KOPT-K1 (cell line): ENCODE measurements around the gene CFAP90.

ENCODE experiments used
- H3K27ac ChIP-seq: fragments of 200-600 bp; sonication (generic); 2 replicates; pipeline ENCODE4 v1.5.1; 2016; ENCODE audit warnings: antibody characterized with exemption, mild to moderate bottlenecking, low read depth, low read length; ENCODE audit not compliant: poor library complexity, severe bottlenecking
- H3K36me3 ChIP-seq: fragments of 200-600 bp; sonication (generic); 2 replicates; pipeline ENCODE4 v1.5.1; 2017; ENCODE audit warnings: antibody characterized with exemption, mild to moderate bottlenecking, low read length, moderate library complexity; ENCODE audit not compliant: insufficient read depth
- H3K9me3 ChIP-seq: fragments of 200-600 bp; sonication (generic); 2 replicates; pipeline ENCODE4 v1.5.1; 2017; ENCODE audit warnings: antibody characterized with exemption, low read length, mild to moderate bottlenecking; ENCODE audit not compliant: insufficient read depth, poor library complexity, severe bottlenecking

Gene CFAP90

DNA sequence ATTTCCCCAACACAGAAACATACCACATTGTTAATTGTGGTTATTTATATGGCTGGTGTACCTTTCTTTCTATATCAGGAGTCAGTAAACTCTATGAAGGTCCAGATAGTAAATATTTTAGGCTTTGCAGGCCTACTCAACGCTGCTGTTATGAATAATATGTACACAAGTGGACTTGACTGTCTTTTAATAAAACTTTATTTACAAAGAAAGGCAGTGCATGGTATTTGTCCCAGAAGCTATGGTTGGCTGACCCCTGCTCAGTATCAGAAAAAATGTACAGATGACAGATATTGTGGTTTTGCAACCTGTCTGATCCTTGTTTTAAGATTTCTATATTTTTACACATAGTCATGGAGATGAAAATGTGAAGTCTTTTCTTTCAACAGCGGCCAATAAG lies 23.7 kb upstream of the CFAP90 start:
- Histone ChIP-seq H3K36me3 (peaks cover 65% of the 10 kb centered on the region), H3K9me3 (no peaks in the 10 kb centered on the region), H3K27ac (no peak overlapping the region)

DNA sequence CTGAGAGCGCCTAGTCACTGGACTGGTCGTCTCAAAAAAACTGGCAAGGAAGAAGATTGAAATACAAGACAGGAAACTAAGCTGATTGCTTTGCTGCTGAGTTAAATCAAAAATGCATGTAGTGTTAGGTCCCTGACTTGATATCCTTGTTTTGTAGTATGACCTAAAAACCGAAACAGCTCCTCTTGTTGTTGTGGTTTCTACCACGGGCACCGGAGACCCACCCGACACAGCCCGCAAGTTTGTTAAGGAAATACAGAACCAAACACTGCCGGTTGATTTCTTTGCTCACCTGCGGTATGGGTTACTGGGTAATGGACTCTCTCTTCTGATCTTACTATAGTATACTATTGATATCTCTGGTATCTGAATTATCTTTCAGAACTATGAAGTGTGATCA lies 22.3 kb upstream of the CFAP90 start:
- Histone ChIP-seq H3K9me3 (no peaks in the 10 kb centered on the region), H3K36me3 (peaks cover 51% of the 10 kb centered on the region), H3K27ac (no peak overlapping the region)

DNA sequence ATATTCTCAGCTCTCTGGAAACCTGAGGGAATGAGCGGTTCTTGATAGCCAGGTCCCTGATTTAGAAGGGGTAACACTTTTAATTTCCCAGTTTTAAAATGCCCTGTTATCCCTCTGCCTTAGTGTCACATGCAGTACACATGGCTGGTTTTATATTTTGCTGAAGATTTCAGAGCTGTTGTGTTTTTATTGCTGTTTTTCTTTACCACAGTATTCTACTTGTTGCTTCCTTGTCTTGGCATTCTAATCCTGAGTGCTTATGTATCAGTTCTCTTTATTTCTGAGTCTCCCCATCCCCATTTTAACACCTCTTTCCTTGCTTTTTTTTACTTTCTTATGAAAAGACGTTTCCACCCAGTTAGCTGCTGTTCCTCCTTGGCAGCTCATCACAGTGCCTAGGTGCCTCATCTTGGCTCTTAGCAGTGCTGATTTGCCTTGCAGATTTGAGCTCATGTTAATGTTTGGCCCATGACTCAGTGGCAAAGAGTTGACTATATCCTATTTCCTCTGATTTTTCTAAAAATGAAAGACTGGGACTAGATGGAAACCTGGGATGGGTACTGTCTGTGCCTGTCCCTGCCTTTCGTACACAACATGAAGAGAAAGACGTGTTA lies 21.7 kb upstream of the CFAP90 start:
- Histone ChIP-seq H3K9me3 (no peaks in the 10 kb centered on the region), H3K27ac (no peak overlapping the region), H3K36me3 (peaks cover 45% of the 10 kb centered on the region)

DNA sequence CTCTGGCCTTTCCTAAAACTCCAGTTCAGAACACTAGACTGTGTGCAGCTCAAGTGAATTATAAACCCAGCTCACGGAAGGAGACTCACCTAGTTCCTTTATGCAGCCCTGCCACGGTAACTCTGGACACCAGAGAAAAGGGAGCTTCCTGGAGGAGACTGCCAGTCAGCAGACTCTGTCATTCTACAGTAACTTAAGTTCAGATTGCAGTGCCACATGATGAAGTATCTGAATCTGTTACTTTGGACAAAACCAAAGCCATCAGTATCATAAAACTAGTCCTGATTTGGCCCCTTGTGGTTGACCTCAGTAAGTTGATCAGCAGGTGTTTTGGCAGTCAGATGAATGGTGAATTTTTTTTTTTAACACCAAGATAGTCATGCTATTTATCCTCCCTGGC lies 20.7 kb upstream of the CFAP90 start:
- Histone ChIP-seq H3K9me3 (no peaks in the 10 kb centered on the region), H3K27ac (no peak overlapping the region)

DNA sequence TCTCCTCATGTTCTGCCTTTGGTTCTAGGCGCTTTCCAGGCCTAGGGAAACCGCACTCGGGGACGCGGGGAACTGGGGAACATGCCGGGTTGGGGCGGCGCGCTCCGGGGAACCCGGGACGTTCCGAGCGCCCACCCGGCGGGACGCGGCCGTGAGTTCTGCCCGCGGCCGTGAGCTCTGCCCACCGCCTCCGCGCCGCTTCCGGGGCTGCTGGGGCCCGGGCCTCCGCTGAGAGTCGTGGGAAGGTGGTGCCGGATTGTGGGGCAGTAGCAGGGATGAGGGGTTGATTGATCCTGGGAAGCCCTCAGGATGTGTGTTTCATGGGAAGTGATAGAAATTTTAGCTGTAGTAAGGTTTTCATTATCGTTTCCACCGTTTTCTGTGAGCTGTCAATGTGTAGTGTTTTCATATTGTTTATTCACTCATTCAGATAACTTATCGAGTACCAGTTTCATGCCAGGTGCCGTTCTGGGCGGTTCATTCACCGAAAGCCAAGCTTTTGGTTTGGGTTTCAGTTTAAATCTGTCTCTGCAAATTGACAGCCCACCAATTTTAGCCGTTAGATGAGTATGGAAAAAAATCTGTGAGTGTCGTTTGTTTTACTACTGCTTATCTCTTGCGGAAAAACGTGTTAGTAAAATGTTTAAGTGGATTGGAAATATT lies 18.7 kb upstream of the CFAP90 start:
- Histone ChIP-seq H3K9me3 (no peaks in the 10 kb centered on the region), H3K27ac (peak overlapping the region; percentile 73), H3K36me3 (peaks cover 43% of the 10 kb centered on the region)

More for the DNA sequence above, 20.7 kb upstream of the CFAP90 start:
- H3K36me3 ChIP-seq: peaks cover 41% of the 10 kb centered on the region

DNA sequence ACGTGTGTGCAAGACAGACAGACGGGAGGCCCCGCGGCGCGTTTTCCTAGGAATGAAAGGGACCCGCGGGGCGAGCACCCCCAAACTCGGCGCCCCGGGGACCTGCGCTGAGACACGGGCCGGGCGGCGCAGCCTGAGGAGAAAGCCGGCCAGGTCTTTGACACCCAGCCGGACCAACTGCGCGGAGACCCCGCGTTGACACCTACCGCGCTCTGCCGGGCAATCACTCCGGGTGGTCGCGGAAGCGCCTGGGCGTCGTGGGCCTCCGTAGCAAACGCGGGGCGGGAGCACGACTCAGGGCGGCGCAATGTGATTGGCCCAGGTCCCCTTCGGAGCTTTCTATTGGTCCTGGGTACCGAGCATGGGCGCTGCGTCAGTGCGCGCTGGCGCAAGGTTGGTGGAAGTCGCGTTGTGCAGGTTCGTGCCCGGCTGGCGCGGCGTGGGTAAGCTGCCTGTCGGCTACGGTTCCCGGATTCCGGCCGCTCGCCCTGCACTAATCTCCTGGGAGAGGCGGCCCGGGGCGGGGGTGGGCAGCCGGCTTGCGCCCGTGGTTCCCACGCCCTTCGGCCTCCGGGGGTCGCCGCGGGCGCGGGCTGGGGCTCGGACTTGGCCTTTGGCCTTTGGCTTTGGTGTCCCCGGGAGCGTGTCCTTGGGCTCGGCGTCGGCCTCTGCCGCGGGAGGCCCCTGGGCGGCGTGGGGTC lies 18.0 kb upstream of the CFAP90 start, which contains the start of the genes FASTKD3 and MTRR:
Gene FASTKD3, minus strand, starts transcription at position 259 of the 701 bp plus-strand sequence. CDS start 948 bp downstream, outside the sequence.
Gene MTRR, plus strand, starts transcription at position 376 of the 701 bp plus-strand sequence. CDS start 1,647 bp downstream, outside the sequence.
- Histone ChIP-seq H3K36me3 (peaks cover 41% of the 10 kb centered on the region), H3K27ac (peak within 1 kb of the TSS; percentile 73)

DNA sequence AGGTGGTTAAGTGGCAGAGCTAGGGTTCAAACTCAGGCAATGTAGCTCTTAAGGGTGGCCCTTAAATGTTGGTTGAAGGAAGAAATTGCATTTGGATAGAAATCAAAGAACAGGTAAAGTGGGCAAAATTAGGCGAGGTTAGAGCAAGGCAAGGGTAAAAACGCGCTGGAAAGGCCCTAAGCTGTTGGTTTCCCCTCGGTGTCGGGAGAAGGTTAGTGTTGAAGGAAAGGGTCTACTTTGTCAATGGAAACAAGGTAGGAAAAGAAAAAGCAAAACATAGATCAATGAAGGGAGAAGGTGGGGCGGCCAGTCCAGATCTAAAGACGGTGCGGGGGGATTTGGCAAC lies 17.5 kb upstream of the CFAP90 start:
- H3K27ac ChIP-seq: peak overlapping the region; percentile 73
- peaks cover 42% of the 10 kb centered on the region for H3K36me3 ChIP-seq
- no peaks in the 10 kb centered on the region for H3K9me3 ChIP-seq

More for the DNA sequence above, 18.0 kb upstream of the CFAP90 start, which contains the start of the genes FASTKD3 and MTRR:
- no peaks in the 10 kb centered on the region for H3K9me3 ChIP-seq

DNA sequence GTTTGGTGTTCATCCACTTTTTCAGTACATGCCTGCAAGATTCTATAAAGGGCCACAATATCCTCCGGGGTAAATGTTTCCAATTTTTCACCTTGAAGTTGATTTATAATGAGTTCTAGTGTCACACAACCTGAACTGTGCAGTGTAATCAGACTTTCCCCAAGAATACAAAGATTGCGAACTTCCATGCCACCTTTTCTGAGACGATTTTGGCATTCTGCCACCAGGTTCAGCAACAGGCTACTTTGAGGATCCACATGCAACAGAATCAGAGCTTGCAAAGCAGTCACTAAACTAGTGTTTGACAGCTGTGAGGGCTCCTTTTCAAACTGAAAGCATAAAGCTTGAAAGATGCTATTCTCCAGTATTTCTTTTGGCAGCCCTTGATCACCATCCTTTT lies 16.3 kb upstream of the CFAP90 start:
- Histone ChIP-seq H3K36me3 (peaks cover 47% of the 10 kb centered on the region), H3K9me3 (no peaks in the 10 kb centered on the region), H3K27ac (no peak overlapping the region)

DNA sequence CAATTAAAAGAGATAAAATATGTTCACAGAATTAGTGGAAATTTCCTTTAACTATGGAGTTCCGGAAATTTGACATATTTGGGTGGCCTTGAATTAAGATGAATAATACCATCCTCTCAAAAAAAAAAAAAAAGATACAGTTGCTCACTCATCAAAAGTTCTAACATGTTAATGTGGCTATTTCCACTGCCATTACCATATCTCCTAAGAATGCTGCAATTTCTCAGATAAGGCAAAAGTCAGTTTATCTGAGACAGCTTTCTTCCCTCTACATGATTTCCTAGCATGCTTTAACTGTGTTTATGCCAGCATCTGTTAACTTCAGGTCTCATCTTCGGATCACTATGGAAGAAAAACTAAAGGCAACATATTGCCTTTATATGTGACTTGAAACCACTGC lies 15.3 kb upstream of the CFAP90 start:
- Histone ChIP-seq H3K9me3 (no peaks in the 10 kb centered on the region), H3K27ac (no peak overlapping the region), H3K36me3 (peaks cover 57% of the 10 kb centered on the region)

DNA sequence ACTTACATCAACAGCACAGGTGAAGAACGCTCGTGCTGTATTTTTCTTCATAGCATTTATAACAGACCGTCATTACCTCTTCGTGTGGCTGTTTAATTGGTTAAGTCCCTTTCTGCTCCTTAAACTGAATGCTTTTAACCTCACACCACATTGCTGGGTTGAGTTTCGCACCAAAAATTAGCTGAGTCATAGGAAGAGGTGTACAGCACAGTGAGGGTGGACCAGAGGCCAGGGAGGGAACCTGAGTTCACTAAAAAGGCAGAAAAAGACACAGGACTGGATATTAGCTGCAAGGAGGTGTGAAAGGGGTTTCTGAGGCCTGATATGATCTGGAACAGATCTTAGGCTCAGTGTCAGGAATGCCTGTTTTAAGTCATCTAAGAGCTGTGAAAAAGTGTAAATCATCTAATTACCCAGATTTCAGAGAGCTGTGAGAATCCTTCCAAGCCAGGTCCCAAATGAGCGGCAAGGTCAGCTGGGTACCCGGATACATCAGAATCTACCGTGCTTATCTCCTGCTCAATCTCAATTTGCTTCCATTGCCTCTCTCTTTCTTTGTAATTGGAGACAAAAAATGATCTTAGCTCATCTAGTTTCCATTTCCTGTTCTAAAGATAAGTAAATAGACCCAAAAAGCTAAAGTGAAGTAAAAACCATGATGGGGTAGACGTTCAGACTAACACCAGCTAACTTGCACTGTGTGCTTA lies 7.1 kb upstream of the CFAP90 start:
- Histone ChIP-seq H3K27ac (no peak overlapping the region), H3K36me3 (peaks cover 52% of the 10 kb centered on the region), H3K9me3 (no peaks in the 10 kb centered on the region)

DNA sequence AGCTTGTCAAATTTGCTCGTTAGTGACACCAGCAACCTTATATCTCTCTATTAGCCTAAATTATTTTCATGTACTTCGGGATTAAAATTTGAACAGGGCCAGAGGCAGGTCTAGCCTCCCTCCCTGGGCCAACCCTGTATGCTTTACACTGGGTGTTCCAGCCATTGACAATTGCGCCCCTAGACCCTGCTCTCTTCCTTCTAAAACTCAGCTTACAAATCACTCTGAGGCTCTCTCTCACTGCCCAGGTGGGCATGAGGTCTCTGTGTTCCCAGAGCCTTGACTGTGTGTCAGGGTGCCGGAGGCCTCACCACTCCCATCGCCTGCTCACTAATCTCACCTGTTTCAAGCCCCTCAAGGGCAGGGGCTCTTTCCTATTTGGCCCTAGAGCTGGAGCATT lies 6.4 kb upstream of the CFAP90 start:
- no peaks in the 10 kb centered on the region for H3K9me3 ChIP-seq
- H3K27ac ChIP-seq: no peak overlapping the region
- peaks cover 45% of the 10 kb centered on the region for H3K36me3 ChIP-seq

DNA sequence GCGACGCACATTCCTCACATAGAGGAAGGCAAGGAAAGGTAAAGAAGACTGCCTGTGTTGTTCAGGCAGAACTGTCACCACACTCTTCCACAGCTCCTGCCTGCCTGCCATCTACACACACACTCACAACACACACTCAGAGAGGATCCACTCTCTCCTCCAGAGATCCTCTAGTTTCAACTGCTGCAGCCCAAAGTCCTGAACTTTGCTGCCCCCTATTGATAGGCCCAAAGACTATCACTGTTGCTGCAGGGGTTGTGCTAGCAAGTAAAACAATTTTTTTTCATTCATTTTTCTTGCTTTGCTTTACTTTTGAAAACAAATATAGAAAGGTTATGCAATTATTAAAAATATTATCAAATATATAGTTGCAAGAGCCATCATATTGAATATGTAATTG lies 5.9 kb upstream of the CFAP90 start:
- Histone ChIP-seq H3K36me3 (peaks cover 40% of the 10 kb centered on the region), H3K27ac (no peak overlapping the region), H3K9me3 (no peaks in the 10 kb centered on the region)

DNA sequence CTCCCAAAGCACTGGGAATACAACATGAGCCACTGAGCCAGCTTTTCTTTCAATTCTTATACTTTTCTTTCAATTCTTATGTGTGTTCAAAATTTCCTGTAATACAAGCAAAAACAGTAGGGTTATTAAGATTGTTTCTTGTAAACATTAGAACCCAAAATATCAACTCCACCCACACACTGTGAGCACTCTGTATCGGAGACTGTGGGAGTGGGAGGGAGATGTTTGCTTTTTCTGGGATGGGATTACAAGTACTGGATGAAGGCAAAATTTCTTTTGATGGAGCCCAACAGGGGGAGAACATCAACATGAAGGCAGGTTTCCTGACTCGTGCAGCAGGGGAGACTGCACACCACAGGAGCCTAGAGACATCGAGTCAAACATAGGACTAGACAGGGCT lies 4.7 kb upstream of the CFAP90 start:
- H3K27ac ChIP-seq: no peak overlapping the region
- peaks cover 29% of the 10 kb centered on the region for H3K36me3 ChIP-seq
- peaks cover 8% of the 10 kb centered on the region for H3K9me3 ChIP-seq

DNA sequence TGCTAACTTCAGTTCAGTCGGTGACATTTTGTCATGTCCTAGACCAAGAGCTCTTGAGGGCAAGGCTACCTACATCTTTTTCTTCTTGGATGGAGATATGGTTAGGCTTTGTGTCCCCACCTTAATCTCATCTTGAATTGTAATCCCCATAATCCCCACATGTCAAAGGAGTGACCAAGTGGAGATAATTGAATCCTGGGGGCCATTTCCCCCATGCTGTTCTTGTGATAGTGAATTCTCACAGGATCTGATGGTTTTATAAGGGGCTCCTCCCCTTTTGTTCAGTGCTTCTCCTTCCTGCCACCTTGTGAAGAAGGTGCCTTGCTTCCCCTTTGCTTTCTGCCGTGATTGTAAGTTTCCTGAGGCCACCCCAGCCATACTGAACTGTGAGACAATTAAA lies 2.1 kb upstream of the CFAP90 start:
- Histone ChIP-seq H3K9me3 (peaks cover 12% of the 10 kb centered on the region), H3K36me3 (peaks cover 7% of the 10 kb centered on the region), H3K27ac (no peak overlapping the region)

DNA sequence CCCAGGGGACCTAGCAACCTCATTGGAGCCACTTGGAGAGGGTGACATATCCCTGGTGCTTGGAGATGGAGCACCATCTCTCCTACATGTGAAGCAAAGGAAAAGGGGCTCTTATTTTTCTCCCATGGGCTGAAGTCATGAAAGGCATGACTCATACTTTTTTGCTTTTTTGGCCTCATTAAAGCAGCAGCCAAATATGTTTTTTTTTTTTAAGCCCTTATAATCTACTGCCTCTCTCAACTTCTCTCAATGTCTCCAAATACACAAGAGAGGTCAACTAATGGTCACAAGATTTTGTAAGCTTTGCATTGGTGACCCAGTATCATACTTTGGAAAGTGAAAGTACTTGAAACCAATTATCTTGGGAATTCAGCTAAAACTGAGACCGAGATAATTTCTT lies 1.6 kb upstream of the CFAP90 start:
- peaks cover 3% of the 10 kb centered on the region for H3K36me3 ChIP-seq
- no peak overlapping the region for H3K27ac ChIP-seq
- H3K9me3 ChIP-seq: peaks cover 12% of the 10 kb centered on the region
